Ammon's horn (tissue), 1 donor: ENCODE measurements around the gene MIEF1.

Source experiments
- DNase-seq: peaks from one replicate; pipeline ENCODE4 v3.0.0-alpha.2; 2016; ENCODE audit warnings: low spot score

MIEF1 gene

GRCh38 chr22:39528681-39529486 lies 26.8 kb downstream of the MIEF1 start:
- DNase-seq, result peak; percentile 96

GRCh38 chr22:39529487-39529851 lies 27.4 kb downstream of the MIEF1 start:
- no peak for DNase-seq

- no peak for DNase-seq
These were observed 28.0 kb downstream of the MIEF1 start for GRCh38 chr22:39530116-39530515.

DNA sequence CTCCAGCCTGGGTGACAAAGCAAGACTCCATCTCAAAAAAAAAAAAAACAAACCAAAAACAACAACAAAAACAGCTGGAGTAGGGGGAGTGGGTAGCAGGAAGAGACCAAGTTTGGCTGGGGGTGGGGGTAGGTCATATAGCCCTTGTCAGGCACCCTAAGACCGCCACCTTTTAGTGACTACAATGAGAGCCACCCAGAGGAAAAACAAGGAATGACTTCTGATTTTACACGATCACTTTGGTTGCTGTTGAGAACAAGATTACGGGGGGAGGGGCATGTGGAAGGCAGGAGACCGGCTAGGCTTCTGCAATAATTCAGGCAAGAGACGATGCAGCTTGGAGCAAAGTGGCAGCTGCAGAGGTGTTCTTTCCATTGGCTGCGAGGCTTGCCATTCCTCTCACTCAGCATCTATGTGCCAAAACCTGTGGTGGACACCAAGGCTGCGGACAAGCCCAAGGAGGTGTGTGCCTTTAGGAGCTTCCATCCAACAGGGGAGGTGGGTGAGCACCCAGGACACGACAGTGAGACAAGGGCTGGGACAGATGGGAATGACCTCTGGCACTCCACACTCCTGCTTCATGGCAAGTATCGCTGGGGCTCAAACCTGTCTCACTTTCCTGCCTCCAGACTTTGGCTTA lies 28.7 kb downstream of the MIEF1 start:
- DNase-seq, result no peak

DNA sequence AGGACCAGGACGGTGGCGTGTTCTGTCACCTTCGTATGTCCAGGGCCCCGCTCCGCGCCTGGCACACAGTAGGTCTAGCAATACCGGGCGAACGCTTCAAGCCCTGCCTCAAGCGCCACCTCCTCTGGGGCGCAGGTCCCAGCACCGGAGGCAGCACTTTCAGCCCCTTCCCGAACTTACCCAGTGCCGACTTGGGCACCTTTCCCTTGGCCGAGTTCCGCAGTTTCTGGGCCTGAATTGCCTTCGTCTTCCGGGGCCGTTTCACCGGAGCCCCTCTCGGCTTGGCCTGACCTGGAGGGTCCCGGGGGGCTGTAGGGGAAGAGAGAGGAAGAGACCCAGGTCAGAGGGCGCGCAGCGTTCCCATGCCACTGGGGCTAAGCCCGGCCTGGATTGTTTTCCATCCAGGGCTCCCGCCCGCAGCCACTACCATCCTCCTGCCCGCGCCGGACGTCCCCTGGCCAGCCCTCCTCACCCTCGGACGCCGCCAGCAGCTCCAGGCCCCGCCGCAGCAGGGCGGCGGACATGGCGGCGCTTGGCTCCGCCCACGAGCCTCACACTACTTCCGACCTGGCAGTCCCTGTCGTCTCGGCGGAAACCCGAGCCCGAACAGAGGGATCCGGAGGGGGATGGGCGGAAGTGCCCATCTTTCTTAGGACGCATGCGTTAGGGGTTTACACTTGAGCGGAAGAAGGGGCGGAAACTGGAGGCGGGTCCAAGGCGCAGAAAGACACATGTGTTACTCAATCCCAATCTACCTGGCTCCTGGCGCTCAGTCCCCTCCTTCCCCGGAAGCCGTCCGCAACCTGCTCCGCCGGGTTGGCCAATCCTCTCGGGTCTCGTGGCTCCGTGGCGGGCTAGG lies 30.4 kb downstream of the MIEF1 start, which contains the start of gene RPS19BP1:
Gene RPS19BP1, minus strand, starts transcription at position 534 of the 859 bp plus-strand sequence. Its CDS starts 10 bp downstream, at position 524.
- peak; percentile 99 for DNase-seq

GRCh38 chr22:39534092-39534506 lies 32.0 kb downstream of the MIEF1 start:
- no peak for DNase-seq

DNA sequence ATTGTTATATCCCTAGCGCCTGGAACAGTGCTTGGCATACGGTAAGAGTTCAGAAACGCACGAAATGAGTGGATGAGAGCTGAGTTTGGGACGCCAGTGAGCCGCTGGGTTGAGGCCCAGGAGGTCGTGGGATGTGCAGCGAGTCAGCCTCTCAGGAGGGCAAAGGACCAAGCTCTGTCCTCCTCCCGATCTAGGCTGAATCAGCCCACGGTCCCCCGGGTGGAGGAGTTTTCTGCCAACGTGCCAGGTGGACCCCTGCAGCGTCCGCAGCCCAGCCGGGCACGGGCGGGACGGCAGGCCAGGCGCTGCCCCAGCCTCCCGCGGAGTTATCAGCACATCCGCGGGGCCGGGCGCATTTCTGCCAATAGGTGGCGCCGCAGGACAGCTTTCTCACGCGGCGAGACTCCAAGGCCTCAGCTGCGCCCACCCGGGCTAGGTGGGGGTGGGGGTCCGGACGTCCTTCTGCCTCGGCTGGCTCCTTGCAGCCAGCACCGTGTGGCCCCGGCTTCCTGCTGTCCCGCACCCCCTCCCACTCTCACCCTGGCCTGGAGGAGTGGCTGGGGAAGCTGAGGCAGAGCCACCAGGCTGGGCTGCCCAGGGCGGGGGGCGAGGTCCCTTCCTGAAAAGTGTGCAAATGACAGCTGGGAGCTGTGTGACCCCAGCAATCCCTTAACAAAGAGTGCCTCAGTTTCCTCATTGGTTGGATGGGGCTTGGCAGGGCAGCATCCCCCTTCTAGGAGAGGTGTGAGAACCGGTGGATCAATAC lies 32.7 kb downstream of the MIEF1 start:
- DNase-seq, result peak; percentile 79

DNA sequence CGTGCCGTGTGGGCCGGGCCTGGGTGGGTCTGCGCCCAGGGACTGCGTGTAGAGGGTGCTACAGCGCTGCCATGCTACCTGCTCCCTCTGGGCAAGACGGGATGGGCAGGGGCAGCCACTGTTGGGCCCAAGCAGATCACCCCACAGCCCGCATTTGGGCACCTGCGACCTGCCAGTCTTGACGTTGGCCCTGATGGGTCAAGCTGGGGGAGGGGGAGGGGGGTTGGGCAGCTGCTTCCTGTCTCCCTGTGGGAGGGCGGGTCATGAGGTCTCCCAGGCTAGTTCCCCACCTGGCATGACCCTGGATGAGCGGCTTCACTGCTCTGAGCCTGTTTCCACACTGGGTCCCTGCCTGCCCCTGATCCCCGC lies 33.3 kb downstream of the MIEF1 start:
- DNase-seq, result no peak

DNA sequence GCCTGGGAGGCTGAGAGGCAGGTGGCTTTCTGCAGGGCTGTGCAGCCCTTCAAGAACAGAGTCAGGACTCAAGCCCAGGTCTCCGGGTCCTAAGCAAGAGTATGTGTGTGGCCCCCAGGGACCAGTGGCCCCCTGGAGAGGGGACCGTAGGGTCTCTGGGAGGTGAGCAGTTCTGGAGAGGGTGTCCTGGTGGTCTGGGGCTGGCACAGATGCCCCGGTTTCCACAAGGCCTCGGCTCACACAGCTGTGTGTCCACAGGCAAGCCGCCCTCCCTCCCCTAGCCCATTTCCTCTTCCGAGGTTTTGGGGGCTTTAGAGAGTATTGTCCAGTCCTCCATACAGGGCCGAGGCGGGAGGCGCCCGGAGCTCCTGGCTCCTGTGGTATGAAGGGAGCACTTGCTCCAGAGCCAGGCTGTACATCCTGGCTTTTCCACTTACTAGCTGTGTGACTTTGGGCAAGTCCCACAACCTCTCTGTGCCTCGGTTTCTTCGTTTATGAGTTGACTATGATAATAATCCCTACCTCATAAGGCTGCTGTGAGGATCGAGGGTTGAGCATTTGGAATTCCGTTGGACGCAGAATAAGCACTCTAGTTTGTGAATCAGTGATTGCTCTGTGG lies 33.9 kb downstream of the MIEF1 start:
- DNase-seq, result no peak

DNA sequence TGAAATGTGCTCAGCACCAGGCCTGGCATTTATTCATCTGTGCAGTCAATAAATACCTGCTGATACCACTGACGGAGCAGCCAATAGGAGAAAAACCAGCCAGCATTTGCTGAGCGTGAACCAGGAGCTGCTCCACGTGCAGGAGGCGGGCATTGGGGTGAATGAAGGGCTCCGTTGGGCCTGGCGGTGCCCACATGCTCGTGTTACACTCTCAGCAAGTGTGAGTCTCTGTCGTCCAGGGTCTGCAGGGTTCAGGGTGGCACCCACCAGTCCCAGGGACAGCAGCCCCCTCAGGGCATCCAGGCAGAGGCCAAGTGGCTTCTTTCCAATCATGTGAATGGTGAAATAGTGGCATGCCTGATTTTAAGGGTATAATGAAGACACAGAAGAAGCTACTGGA lies 34.6 kb downstream of the MIEF1 start:
- no peak for DNase-seq

- no peak for DNase-seq
These were observed 35.9 kb downstream of the MIEF1 start for GRCh38 chr22:39537975-39538374.

GRCh38 chr22:39543095-39543494 lies 41.0 kb downstream of the MIEF1 start:
- DNase-seq, result no peak

- DNase-seq, result no peak
These were observed 43.6 kb downstream of the MIEF1 start for GRCh38 chr22:39545386-39546365.

- peak; percentile 66 for DNase-seq
These were observed 44.9 kb downstream of the MIEF1 start for GRCh38 chr22:39546889-39547586.

DNA sequence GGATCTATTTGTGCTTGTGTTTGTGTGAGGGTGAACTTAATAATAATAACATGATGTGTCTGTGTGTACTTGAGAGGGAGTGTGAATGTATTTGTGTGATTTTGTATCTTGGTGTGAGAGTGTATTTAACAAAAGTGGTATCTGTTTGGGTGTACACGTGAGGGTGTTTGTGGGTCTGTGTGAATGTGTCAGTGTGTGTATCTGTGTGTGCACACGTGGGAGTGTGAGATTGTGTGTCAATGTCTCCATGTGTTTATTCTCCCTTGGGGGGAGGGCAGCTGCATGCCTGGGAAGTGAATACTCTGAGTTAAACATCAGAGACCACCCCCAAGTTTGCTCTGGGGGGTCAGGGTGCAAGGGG lies 45.5 kb downstream of the MIEF1 start:
- DNase-seq, result no peak

DNA sequence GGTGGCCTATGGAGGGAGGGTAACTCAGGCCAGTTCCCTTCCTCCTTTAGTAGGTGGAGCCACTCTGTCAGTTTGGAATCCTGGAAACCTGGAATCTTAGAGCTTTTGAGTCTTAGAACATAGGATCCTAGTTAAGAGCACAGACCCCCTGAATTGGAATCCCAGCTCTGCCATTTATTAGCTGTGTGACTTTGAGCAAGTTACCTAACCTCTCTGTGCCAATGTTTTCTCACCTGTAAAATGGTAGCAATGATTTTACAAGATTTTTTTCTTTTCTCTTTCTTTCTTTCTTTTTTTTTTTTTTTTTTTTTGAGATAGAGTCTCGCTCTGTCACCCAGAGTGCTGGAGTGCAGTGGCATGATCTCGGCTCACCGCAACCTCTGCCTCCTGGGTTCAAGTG lies 51.3 kb downstream of the MIEF1 start:
- DNase-seq, result no peak

GRCh38 chr22:39554151-39554550 lies 52.1 kb downstream of the MIEF1 start:
- DNase-seq, result no peak

- peak; percentile 69 for DNase-seq
These were observed 55.1 kb downstream of the MIEF1 start for GRCh38 chr22:39556970-39557841.
